H1 (cell line): ENCODE data around the gene NADK. TPM values are rescaled to one million over a fixed set of nuclear protein-coding genes. Genes with fewer than 3 reads are reported as not detected.

ENCODE experiments used
- E2F6 ChIP-seq: IDR thresholded peaks from 2 replicates; pipeline ENCODE4 v1.6.1; 2012; ENCODE audit warnings: inconsistent platforms
- POLR2AphosphoS5 ChIP-seq: IDR thresholded peaks from 2 replicates; pipeline ENCODE4 v1.6.1; 2011; ENCODE audit warnings: low read depth, low read length
- POU5F1 ChIP-seq: IDR thresholded peaks from 2 replicates; pipeline ENCODE4 v1.6.1; 2011; ENCODE audit warnings: low read depth, mild to moderate bottlenecking, low read length, moderate library complexity
- SP1 ChIP-seq: IDR thresholded peaks from 2 replicates; pipeline ENCODE4 v1.6.1; 2011; ENCODE audit warnings: low read depth, low read length
- SRF ChIP-seq: IDR thresholded peaks from 2 replicates; pipeline ENCODE4 v1.6.1; 2011; ENCODE audit warnings: mild to moderate bottlenecking, low read depth, low read length, moderate library complexity
- TCF12 ChIP-seq: IDR thresholded peaks from 2 replicates; pipeline ENCODE4 v1.6.1; 2011; ENCODE audit warnings: low read depth, mild to moderate bottlenecking, low read length
- USF2 ChIP-seq: IDR thresholded peaks from 2 replicates; pipeline ENCODE4 v1.6.1; 2011; ENCODE audit warnings: low read length, improper control_type of control experiment
- polyA plus RNA-seq, 7 experiments: library from polyadenylated mRNA; depleted of rRNA in 3 of 7; stranded (reverse) in 5 of 7; unstranded in 2 of 7; fragments of >200 nt in 5 of 7; fragments of 200-250 nt in 2 of 7; gene quantifications; 1 replicate in 5 of 7; 2 replicates in 1 of 7; 4 replicates in 1 of 7; pipeline versions ENCODE4 v1.2.1 to v1.2.3, GENCODE V29; 2011 to 2013; ENCODE audit warnings: missing spikeins in 2 of 7, mixed read lengths in 2 of 7
- total RNA-seq: library from RNA; stranded (reverse); fragmentation: NEBNext Ultra II Directional; extraction: Animal tissue kit (Norgen Biotek cat#: 25700); gene quantifications from 2 replicates; pipeline ENCODE4 v1.2.1, GENCODE V29; 2021

NADK gene
- total and polyA plus RNA-seq, 2 of the 8 experiments (the other 6 are each of a cell fraction or from before 2014, with no cell fraction given), result 78.0 to 89.7 TPM

- TF ChIP-seq USF2, result no peak
- no peak for TF ChIP-seq POLR2AphosphoS5
- no peak for TF ChIP-seq TCF12
- TF ChIP-seq SP1, result no peak
- TF ChIP-seq POU5F1, result no peak
- no peak for TF ChIP-seq SRF
- TF ChIP-seq E2F6, result no peak
- TF ChIP-seq, all 59 proteins: peak for 0
These were observed 9.8 kb downstream of the NADK start (continued) for GRCh38 chr1:1768249-1768992.
